Myocyte (in vitro differentiated cells): ENCODE measurements around the gene NPAS4. TPM values are rescaled to one million over a fixed set of nuclear protein-coding genes. Genes with fewer than 3 reads are reported as not detected.
"Not testable (repeated sequence)": the region's sequence is repeated elsewhere in the genome, so short reads cannot be mapped to it uniquely, and the experiment has no call there.

Experiments
- DNase-seq: peaks from one replicate; pipeline ENCODE4 v3.0.0-alpha.2; 2012; ENCODE audit warnings: low read depth
- polyA plus RNA-seq: library from polyadenylated mRNA; unstranded; fragments of >200 nt; gene quantifications from one replicate; pipeline ENCODE4 v1.2.1, GENCODE V29; 2012; ENCODE audit warnings: missing spikeins
- total RNA-seq: library from RNA; depleted of rRNA; stranded (reverse); fragments of >200 nt; gene quantifications from 2 replicates; pipeline ENCODE4 v1.2.3, GENCODE V29; 2014

NPAS4 gene
- not detected in 2 replicates for total RNA-seq
- polyA plus RNA-seq: 0.03 TPM

- DNase-seq: no peak
Measured at GRCh38 chr11:66420671-66421476, at the start of gene NPAS4. NPAS4 (plus strand) TSS chr11:66421035; CDS start chr11:66421180, 145 bp downstream.

- DNase-seq: peak; percentile 33
Measured at GRCh38 chr11:66371627-66372415, 49.0 kb upstream of the NPAS4 start, which contains the start of gene SLC29A2. SLC29A2 (minus strand) TSS chr11:66371760; CDS start chr11:66371591, 169 bp downstream.

GRCh38 chr11:66373265-66373664 is 47.6 kb upstream of the NPAS4 start:
- DNase-seq: peak; percentile 44

GRCh38 chr11:66373690-66374287 is 47.0 kb upstream of the NPAS4 start:
- DNase-seq: not testable (repeated sequence)

- DNase-seq: not testable (repeated sequence)
Measured at GRCh38 chr11:66380264-66380663, 40.6 kb upstream of the NPAS4 start.

- DNase-seq: not testable (repeated sequence)
Measured at GRCh38 chr11:66384316-66384715, 36.5 kb upstream of the NPAS4 start.

- peak; percentile 88 for DNase-seq
Measured at GRCh38 chr11:66386171-66387069, 34.4 kb upstream of the NPAS4 start.

GRCh38 chr11:66388780-66389386 is 32.0 kb upstream of the NPAS4 start:
- DNase-seq: peak; percentile 77

- no peak for DNase-seq
Measured at GRCh38 chr11:66391322-66391721, 29.5 kb upstream of the NPAS4 start.

GRCh38 chr11:66393954-66394353 is 26.9 kb upstream of the NPAS4 start:
- no peak for DNase-seq

GRCh38 chr11:66407651-66408050 is 13.2 kb upstream of the NPAS4 start:
- no peak for DNase-seq

- peak; percentile 86 for DNase-seq
Measured at GRCh38 chr11:66408488-66409214, 12.2 kb upstream of the NPAS4 start.

- no peak for DNase-seq
Measured at GRCh38 chr11:66409226-66409625, 11.6 kb upstream of the NPAS4 start.

GRCh38 chr11:66410191-66410590 is 10.6 kb upstream of the NPAS4 start:
- DNase-seq: no peak

GRCh38 chr11:66411323-66411722 is 9.5 kb upstream of the NPAS4 start:
- no peak for DNase-seq

GRCh38 chr11:66412110-66412509 is 8.7 kb upstream of the NPAS4 start:
- DNase-seq: no peak

- DNase-seq: no peak
Measured at GRCh38 chr11:66413167-66413566, 7.7 kb upstream of the NPAS4 start.

GRCh38 chr11:66414120-66414934 is 6.5 kb upstream of the NPAS4 start:
- no peak for DNase-seq

GRCh38 chr11:66415423-66415822 is 5.4 kb upstream of the NPAS4 start:
- DNase-seq: no peak
